GM19397 (cell line): ENCODE measurements around the gene MYG1.

Experiments used
- ATAC-seq: cut with Tn5 transposase; IDR thresholded peaks from one replicate; pipeline ENCODE4 v1.9.1; 2021; ENCODE audit warnings: mild to moderate bottlenecking, moderate library complexity; ENCODE audit not compliant: unreplicated experiment

MYG1 gene, protein sequence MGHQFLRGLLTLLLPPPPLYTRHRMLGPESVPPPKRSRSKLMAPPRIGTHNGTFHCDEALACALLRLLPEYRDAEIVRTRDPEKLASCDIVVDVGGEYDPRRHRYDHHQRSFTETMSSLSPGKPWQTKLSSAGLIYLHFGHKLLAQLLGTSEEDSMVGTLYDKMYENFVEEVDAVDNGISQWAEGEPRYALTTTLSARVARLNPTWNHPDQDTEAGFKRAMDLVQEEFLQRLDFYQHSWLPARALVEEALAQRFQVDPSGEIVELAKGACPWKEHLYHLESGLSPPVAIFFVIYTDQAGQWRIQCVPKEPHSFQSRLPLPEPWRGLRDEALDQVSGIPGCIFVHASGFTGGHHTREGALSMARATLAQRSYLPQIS

DNA sequence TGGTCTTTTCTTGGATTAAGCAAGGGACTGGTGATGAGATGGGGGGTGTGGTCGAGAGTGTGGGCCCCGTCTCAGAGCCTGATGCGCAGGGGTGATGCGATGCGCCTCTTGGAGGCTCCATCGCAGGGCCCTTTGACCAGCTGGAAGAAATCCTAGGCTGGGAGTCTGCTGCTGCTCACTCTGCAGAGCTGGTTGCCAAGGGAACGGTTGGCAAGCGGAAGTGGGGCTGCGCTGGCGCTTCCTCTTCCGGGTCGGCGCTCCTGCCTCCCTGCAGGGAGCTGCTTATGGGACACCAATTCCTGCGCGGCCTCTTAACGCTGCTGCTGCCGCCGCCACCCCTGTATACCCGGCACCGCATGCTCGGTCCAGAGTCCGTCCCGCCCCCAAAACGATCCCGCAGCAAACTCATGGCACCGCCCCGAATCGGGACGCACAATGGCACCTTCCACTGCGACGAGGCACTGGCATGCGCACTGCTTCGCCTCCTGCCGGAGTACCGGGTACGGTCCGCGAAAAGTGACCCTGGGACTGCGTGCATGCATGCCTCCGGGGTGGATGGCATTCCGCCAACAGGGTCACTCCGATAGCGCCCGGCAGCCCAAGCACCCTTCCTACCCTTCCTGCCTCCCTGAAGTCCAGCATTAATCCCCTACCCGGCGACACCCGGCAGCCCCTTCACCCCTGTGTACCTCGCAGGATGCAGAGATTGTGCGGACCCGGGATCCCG lies at the start of gene MYG1:
Gene MYG1, plus strand, starts transcription at position 242 of the 727 bp plus-strand sequence. Its CDS starts 43 bp downstream, at position 285.
- peak; percentile 66 for ATAC-seq

DNA sequence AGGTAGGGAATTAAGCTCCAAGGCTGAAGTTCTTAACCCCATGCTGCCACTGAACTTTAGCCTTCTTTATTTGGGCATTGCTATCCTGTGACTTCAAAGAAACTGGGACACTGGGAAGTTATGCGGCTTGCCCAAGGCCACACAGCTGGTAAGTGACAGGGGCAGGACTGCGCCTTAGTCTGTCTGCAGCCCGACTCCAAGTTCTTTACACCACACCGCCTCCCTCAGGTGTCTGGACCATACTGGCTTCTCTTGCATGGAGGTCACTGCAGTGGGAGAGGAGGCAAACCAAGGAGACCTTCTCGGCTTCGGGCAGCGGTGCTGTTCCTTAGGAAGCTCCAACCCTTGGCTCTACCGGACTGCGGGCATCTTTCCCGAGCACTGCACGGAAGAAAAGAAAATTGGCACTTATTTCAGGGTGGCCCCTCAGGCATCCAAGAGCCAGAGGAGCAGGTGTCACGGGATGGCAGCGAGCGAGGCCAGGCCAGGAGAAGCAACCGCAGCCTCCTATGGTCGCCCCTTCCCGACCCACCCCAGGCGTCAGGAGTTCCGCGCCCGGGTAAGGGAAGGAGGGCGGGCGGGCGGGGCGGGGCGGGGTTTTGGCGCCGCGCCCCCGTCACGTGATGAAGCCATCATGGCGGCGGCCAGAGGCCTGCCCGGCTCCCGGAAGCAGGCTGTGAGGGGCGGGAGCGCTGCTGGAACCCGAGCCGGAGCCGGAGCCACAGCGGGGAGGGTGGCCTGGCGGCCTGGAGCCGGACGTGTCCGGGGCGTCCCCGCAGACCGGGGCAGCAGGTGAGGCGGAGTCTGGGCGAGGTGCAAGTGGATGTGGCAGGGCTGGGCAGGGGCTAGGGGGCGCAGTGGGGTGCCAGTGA lies 47.8 kb upstream of the MYG1 start:
- ATAC-seq = peak; percentile 78

DNA sequence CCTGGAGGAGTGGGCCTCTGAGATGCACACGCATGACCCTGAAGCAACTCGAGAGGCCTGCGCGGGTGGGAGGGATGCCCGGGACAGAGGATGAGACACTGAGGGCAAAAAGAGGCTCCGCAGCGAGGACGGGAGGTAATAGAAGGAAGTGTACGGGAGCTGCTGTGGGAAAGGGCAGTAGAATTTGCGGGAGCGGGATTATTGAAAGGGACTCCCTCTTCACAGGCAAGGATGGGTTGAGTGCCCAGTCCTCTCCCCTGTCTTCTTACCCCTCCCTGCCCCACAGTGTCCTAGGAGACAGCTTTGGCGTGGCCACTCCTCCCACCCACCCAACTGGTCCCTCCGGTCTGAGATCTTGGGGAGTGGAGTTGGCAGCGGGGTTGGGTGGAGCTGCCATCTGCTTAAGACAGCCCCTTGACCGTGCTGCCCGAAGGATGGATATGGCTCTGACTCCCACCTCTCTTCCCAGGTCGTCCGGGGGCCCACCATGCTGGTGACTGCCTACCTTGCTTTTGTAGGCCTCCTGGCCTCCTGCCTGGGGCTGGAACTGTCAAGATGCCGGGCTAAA lies 47.1 kb upstream of the MYG1 start:
- ATAC-seq = no peak

DNA sequence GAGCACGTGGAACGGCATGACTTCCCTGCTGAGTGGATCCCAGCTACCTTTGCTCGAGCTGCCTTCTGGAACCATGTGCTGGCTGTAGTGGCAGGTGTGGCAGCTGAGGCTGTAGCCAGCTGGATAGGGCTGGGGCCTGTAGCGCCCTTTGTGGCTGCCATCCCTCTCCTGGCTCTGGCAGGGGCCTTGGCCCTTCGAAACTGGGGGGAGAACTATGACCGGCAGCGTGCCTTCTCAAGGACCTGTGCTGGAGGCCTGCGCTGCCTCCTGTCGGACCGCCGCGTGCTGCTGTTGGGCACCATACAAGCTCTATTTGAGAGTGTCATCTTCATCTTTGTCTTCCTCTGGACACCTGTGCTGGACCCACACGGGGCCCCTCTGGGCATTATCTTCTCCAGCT lies 46.2 kb upstream of the MYG1 start:
- ATAC-seq = no peak

DNA sequence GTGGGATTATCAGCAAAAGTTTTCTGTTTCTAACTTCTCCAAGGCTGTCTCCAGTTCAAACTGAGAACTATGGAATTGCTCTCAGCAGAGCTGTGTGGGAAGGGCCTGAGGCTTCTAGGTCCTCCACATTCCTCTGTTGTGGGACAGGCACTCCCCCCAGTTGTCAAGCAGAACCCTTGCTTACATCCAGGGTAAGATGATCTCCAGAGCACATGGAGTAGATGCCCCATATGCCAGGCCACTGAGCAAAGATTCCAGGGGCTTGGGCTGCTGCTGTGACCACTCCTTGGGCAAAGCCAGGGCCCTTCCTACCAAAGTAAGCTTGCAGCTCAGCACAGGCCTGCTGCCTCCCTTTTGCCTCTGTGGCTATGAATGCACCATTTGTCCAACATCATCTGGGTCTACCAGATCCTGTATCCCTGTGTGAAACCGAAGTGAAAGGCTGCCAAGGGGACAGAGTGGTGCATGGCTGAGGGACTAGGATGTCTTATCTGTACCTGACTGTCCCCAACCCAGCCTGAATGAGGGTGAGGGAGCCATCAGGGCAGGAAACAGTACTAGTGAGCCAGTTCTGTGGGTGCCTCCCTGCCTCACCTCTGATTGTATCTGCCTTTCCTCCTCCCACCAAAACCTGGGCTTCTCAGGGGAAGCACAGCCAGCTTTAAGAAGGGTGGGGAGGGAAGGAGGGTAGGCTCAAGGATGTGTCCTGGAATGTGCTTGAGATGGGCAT lies 44.5 kb upstream of the MYG1 start:
- no peak for ATAC-seq

DNA sequence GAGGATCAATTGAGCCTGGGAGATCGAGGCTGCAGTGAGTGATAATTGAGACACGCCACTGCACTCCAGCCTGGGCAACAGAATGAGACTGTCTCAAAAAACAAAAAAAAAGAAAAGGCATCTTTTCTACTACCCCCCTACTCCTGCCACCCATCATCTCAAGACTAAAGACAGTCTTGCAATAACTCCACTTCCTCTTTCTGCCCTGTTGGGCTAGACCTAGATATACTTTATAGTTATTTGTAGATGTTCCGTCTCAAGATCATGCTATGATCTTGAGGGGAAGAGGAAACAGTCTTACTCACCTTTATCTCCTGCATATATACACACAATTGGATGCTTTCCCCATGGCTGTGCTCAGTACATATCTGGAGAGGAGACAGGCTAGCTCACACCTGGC lies 43.5 kb upstream of the MYG1 start:
- ATAC-seq = no peak

DNA sequence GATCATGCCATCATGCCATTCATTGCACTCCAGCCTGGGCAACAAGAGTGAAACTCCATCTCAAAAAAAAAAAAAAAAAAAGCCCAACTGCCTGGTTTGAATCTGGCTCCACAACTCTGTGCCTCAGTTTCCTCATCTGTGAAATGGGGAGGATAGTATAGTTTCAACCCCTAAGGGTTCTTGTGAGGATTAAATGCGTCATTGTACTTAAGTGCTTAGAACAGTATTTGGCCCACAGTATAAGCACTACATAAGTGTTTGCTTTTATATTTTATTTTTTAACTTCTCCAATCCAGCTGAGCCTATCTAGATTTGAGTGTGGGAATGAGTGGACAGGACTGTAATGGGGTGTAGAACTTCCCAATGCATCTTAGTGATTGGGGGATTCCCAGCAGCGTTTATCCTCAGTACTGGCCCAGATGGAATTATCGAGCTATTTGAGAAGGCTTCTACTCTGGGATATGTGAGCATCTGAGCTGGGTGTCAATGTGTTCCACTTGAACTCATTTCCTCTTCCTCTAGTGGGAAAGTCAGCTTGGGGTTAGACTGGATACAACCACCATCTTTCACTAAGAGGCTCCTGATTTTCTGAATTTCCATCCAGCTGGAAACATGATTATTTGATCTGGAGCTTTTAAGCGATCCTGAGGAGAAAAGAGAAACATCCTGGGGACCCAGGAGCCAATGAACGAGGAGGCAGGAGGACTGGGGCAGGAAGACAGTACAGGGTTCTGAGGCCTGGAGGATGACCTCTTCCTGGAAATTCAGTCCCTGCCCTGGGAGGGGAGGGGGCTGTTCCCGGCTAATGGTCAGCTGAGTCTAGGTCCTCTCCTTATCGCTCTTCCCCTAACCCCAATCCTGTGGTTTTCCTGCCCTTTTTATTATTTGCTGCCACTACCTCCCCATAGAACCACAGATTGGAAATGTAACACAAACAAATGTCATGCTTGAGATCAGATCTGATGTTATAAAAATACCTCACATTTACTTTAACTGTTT lies 40.7 kb upstream of the MYG1 start:
- no peak for ATAC-seq

DNA sequence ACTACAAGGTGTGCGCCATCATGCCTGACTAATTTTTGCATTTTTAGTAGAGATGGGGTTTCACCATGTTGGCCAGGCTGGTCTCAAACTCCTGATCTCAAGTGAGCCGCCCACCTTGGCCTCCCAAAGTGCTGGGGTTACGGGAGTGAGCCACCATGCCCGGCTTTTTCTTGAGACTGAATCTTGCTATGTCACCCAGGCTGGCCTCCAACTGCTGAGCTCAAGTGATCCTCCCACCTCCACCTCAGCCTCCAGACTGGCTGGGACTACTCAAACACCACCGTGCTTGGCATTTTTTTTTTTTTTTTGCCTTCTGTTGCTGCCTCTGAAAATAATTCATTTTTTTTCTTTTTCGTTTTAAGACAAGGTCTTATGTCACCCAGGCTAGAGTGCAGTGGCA lies 39.6 kb upstream of the MYG1 start:
- ATAC-seq = no peak

DNA sequence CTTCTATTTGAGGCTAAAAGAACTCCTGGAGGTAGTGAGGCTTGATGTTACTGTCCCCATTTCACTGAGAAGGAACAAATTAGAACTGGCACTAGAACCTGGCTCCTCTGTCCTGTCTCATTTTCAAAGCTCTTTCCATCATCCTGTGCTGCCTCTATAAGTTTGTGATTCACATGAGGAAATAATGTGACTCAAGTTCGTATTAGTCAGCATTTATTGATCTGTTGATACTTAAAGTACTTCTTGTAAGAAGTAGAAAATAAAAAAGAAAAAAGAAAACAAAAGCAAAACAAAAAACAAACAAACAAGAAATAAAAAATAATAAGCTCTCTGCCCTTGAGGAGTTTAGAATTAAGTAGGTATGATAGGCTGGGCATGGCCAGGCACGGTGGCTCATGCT lies 33.7 kb upstream of the MYG1 start:
- ATAC-seq = no peak

DNA sequence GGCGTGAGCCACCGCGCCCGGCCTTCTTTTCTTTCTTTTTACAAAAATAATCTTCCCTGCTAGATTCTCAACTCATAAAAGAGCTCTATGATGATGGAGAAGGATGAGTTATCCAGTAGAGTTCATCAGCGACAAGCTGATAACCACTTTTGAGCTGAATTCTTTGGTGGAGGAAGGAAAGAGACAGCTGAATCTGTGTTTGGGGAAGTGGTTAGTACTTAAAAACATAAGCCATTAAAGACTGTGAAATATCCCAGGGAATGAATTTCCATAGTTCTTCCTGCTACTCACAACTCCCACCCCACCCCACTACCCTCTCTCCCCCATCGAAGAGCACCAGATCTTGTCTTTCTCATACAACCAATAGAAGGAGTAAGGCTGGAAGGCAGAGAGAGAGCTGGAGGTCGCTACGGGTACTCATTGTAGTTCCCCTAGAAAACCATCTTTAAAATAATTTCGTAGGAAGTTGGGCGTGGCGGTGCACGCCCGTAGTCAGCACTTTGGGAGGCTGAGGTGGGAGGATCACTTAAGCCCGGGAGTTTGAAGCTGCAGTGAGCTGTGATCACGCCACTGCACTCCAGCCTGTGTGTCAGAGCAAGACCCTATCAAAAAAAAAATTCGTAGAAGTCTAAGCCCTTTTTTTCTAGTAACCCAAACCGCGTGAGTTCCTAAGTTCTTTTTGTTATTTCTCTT lies 32.0 kb upstream of the MYG1 start:
- ATAC-seq = peak; percentile 4

DNA sequence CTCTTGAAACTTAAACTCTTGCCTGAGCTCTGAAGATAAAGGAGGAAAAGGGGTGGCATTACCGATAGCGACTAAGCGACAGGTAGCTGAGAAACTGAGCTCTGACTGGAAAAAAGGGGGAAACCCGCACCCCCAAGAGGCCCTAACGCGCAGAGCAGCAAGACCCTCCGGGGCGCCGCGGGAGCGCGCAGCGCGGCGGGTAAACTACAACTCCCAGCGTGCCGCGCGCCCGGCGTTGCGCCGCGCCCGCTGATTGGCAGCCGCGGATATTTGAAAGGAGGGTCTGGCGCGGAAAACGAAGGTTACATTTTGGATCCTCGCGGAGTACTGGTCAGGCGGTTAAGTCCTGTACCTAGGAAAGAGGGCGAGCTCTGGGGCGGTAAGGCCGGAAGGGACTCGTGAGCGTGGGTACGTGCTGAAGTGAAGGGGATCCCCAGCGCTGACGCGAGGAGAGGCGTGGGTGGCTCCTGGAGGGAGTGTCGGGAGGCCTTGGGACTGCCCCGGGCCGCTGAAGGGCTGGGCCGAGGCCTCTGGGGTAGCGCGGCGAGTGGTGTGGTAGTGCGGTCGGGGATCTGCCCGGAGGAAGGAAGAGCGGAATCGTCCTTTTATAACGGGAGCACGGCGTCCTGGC lies 31.4 kb upstream of the MYG1 start, which contains the start of gene ESPL1:
Gene ESPL1, plus strand, starts transcription at position 301 of the 631 bp plus-strand sequence. CDS start 468 bp downstream, outside the sequence.
- ATAC-seq = peak; percentile 82

DNA sequence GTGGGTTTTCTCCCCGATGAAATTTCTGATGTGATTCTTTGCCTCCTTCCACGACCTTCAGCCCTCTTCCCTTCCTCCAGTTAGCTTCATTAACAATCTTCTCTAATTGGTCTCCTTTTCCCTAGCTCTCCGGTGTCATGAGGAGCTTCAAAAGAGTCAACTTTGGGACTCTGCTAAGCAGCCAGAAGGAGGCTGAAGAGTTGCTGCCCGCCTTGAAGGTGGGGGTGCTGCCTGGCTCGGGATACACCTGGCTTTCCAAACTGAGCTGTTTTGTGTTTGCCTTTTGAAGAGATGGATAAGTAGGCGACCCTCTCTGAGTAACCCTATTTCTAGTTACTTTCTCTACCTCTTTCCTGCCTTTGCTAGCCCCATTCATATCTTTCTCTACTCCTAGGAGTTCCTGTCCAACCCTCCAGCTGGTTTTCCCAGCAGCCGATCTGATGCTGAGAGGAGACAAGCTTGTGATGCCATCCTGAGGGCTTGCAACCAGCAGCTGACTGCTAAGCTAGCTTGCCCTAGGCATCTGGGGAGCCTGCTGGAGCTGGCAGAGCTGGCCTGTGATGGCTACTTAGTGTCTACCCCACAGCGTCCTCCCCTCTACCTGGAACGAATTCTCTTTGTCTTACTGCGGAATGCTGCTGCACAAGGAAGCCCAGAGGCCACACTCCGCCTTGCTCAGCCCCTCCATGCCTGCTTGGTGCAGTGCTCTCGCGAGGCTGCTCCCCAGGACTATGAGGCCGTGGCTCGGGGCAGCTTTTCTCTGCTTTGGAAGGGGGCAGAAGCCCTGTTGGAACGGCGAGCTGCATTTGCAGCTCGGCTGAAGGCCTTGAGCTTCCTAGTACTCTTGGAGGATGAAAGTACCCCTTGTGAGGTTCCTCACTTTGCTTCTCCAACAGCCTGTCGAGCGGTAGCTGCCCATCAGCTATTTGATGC lies 30.6 kb upstream of the MYG1 start:
- ATAC-seq = peak; percentile 4

DNA sequence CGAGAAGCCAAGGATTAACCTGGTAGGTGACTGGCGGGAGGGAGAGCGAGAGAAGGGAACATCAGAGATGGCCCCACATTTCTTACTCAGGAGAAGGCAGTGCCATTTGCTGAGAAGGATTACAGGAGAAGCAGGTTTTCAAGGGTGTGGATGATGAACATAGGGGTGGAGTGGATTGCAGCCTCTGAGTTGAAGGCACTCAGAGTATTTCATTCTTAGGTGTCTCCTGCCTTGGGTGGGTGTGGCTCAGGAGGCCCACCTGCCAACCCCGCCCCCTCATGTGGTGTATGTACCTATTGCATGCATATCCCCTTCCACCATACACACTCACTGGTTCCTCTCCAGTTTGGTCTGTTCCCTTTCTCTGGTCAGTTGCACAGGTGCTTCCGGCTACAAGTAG lies 25.1 kb upstream of the MYG1 start:
- ATAC-seq = no peak

DNA sequence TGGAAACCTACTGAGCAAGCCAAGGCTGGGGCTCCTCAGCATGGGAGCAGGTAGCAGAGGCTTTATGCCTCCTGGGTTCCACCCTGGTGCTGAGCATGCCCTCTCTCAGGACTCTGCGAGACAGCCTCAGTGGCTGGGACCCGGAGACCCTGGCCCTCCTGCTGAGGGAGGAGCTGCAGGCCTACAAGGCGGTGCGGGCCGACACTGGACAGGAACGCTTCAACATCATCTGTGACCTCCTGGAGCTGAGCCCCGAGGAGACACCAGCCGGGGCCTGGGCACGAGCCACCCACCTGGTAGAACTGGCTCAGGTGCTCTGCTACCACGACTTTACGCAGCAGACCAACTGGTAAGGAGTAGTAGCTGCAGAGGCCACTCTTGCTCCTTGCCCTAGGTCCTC lies 23.0 kb upstream of the MYG1 start:
- ATAC-seq = no peak

DNA sequence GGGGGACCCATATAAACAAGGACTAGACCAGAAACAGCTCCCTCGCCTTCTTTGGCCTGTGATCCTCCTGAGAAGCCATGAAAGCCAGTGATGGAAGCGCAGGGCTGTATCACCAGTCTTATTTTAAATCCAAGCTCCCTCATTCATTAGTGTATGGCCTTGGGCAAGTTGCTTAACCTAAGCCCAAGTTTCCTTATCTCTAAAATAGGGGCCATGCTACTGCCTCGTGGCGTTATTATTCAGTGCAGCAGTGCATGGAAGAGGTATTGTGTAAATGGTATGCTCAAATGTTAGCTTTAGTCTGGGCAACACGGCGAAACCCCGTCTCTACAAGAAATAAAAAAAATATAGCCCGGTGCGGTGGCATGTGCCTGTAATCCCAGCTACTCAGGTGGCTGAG lies 21.5 kb upstream of the MYG1 start:
- no peak for ATAC-seq

DNA sequence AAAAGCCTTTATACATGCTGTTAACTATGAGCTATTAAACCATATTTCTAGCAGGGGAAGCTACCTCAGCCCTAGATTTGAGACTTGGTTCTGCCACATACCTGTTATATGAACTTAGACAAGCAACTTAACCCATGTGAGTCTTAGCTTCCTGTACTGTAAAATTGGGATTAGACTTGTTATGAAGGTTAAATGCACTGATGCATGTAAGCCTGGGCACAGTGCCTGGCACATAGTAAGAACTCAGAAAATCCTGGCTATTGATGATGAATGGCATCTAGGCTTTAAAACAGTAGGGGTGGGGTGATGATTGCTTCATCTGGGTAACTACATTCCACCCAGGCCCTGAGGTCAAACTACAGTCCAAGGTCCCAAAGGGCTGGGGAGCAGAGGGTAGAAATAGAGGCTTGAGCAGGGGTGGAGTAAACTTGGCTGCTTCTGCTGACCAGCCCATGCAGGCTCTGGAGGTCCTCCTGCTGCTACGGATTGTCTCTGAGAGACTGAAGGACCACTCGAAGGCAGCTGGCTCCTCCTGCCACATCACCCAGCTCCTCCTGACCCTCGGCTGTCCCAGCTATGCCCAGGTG lies 20.1 kb upstream of the MYG1 start:
- no peak for ATAC-seq
